BE2C (cell line): ENCODE measurements around the gene LBX2.

Experiments
- DNase-seq: peaks from one replicate; pipeline ENCODE4 v3.0.0-alpha.2; 2020
- H3K27me3 ChIP-seq: fragments of 250-450 bp; sonication (Bioruptor Pico); 2 replicates; pipeline ENCODE4 v1.5.1; 2020; ENCODE audit warnings: mild to moderate bottlenecking
- H3K36me3 ChIP-seq: fragments of 250-450 bp; sonication (Bioruptor Pico); 2 replicates; pipeline ENCODE4 v1.5.1; 2020; ENCODE audit warnings: mild to moderate bottlenecking
- H3K4me1 ChIP-seq: fragments of 250-450 bp; sonication (Bioruptor Pico); 2 replicates; pipeline ENCODE4 v1.5.1; 2020
- H3K4me3 ChIP-seq: 2 replicates; pipeline ENCODE4 v1.5.1; 2011; ENCODE audit warnings: low read depth, low read length
- H3K9me3 ChIP-seq: fragments of 250-450 bp; sonication (Bioruptor Pico); 2 replicates; pipeline ENCODE4 v1.5.1; 2020
- TF ChIP-seq, protein P1 (sequence below): IDR thresholded peaks from 2 replicates; pipeline ENCODE4 v1.5.1; 2012; ENCODE audit warnings: mild to moderate bottlenecking, low read depth, low read length

The LBX2 gene

GRCh38 chr2:74524005-74524404 lies 24.6 kb upstream of the LBX2 start:
- Histone ChIP-seq H3K4me1 (no peaks in the 10 kb centered on the region), H3K4me3 (no peak overlapping the region), H3K9me3 (no peaks in the 10 kb centered on the region), H3K36me3 (peaks cover 36% of the 10 kb centered on the region), H3K27me3 (no peaks in the 10 kb centered on the region)
- DNase-seq = no peak
- TF ChIP-seq, protein P1, sequence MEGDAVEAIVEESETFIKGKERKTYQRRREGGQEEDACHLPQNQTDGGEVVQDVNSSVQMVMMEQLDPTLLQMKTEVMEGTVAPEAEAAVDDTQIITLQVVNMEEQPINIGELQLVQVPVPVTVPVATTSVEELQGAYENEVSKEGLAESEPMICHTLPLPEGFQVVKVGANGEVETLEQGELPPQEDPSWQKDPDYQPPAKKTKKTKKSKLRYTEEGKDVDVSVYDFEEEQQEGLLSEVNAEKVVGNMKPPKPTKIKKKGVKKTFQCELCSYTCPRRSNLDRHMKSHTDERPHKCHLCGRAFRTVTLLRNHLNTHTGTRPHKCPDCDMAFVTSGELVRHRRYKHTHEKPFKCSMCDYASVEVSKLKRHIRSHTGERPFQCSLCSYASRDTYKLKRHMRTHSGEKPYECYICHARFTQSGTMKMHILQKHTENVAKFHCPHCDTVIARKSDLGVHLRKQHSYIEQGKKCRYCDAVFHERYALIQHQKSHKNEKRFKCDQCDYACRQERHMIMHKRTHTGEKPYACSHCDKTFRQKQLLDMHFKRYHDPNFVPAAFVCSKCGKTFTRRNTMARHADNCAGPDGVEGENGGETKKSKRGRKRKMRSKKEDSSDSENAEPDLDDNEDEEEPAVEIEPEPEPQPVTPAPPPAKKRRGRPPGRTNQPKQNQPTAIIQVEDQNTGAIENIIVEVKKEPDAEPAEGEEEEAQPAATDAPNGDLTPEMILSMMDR = no peak

GRCh38 chr2:74522516-74522915 lies 23.1 kb upstream of the LBX2 start:
- no peaks in the 10 kb centered on the region for H3K9me3 ChIP-seq
- no peaks in the 10 kb centered on the region; the same call in 1 of the 2 replicates for H3K4me1 ChIP-seq
- no peak for DNase-seq
- TF ChIP-seq, protein P1 = no peak
- H3K4me3 ChIP-seq = no peak overlapping the region
- H3K36me3 ChIP-seq = peaks cover 46% of the 10 kb centered on the region
- no peaks in the 10 kb centered on the region for H3K27me3 ChIP-seq

GRCh38 chr2:74516650-74517049 lies 17.2 kb upstream of the LBX2 start:
- Histone ChIP-seq H3K4me1 (peaks cover 4% of the 10 kb centered on the region), H3K36me3 (peaks cover 54% of the 10 kb centered on the region), H3K9me3 (no peaks in the 10 kb centered on the region; the same call in 1 of the 2 replicates), H3K27me3 (no peaks in the 10 kb centered on the region), H3K4me3 (no peak overlapping the region; the same call in 1 of the 2 replicates)
- TF ChIP-seq, protein P1 = no peak
- no peak for DNase-seq

- H3K27me3 ChIP-seq = no peaks in the 10 kb centered on the region
- DNase-seq = no peak
- no peak overlapping the region for H3K4me3 ChIP-seq
These were observed 16.7 kb upstream of the LBX2 start for GRCh38 chr2:74515981-74516633.

DNA sequence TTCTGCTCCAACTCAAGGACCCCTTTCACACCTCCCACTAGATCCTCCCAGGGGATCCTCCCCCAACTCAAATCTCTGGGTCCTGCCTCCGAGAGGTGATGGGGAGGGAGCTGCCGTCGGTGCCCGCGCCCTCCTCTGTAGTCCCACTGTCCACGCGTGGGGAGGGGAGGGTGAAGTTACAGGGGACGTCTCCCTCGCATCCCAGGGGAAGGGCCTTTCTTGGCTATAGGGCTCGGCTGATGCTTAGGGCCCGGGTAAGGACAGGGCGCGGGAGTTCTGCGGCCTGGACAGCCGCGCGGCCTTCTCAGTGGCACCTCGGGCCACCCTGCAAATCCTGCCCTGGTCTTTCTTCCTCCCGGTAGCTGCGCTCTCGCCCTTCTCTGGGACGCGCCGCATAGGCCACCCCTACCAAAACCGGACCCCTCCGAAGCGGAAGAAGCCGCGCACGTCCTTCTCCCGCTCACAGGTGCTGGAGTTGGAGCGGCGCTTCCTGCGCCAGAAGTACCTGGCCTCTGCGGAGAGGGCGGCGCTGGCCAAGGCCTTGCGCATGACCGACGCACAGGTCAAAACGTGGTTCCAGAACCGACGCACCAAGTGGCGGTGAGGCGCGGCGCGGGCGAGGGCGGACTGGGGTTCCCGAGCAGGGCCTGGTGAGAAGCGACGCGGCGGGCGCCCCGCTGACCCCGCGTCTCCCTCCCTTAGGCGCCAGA lies 16.0 kb upstream of the LBX2 start:
- no peak for DNase-seq
- Histone ChIP-seq H3K4me1 (peaks cover 4% of the 10 kb centered on the region), H3K27me3 (no peaks in the 10 kb centered on the region), H3K36me3 (peaks cover 54% of the 10 kb centered on the region), H3K9me3 (no peaks in the 10 kb centered on the region; the same call in 1 of the 2 replicates), H3K4me3 (peak overlapping the region; percentile 74)
- TF ChIP-seq, protein P1 = no peak

More at GRCh38 chr2:74515981-74516633, 16.7 kb upstream of the LBX2 start:
- Histone ChIP-seq H3K36me3 (peaks cover 54% of the 10 kb centered on the region), H3K9me3 (no peaks in the 10 kb centered on the region; the same call in 1 of the 2 replicates), H3K4me1 (peaks cover 4% of the 10 kb centered on the region)
- TF ChIP-seq, protein P1 = no peak
